HepG2 (cell line): ENCODE data around the gene UBR4. TPM values are rescaled to one million over a fixed set of nuclear protein-coding genes. Genes with fewer than 3 reads are reported as not detected.

ENCODE experiments used
- AGO1 ChIP-seq: fragments of 200-400 bp; formaldehyde crosslinking; IDR thresholded peaks from 2 replicates; pipeline ENCODE4 v1.6.1; 2017; ENCODE audit warnings: mild to moderate bottlenecking, low read depth, low read length, moderate library complexity; ENCODE audit not compliant: poor library complexity, severe bottlenecking
- GFI1 ChIP-seq: sonication (generic); formaldehyde crosslinking; IDR thresholded peaks from 2 replicates; pipeline ENCODE4 v1.5.0; 2020; ENCODE audit warnings: missing genetic modification reagents, mild to moderate bottlenecking, borderline replicate concordance
- NFIC ChIP-seq: IDR thresholded peaks from 2 replicates; pipeline ENCODE4 v1.6.1; 2012; ENCODE audit warnings: mild to moderate bottlenecking, low read length, inconsistent platforms
- PRDM4 ChIP-seq: sonication (generic); formaldehyde crosslinking; IDR thresholded peaks from 2 replicates; pipeline ENCODE4 v1.9.0; 2021; ENCODE audit warnings: missing genetic modification reagents, borderline replicate concordance
- SAFB2 ChIP-seq: sonication (generic); formaldehyde crosslinking; IDR thresholded peaks from 2 replicates; pipeline ENCODE4 v1.5.1; 2020; ENCODE audit warnings: missing genetic modification reagents, low read depth, mild to moderate bottlenecking, borderline replicate concordance
- TARDBP ChIP-seq: sonication (generic); formaldehyde crosslinking; IDR thresholded peaks from 2 replicates; pipeline ENCODE4 v1.8.0; 2022; ENCODE audit warnings: mild to moderate bottlenecking, missing genetic modification reagents
- TEAD2 ChIP-seq: sonication (generic); formaldehyde crosslinking; IDR thresholded peaks from 2 replicates; pipeline ENCODE4 v1.9.0; 2021; ENCODE audit warnings: missing genetic modification reagents
- ZFP62 ChIP-seq: sonication (generic); formaldehyde crosslinking; IDR thresholded peaks from 2 replicates; pipeline ENCODE4 v1.4.0; 2020; ENCODE audit warnings: missing genetic modification reagents
- ZNF331 ChIP-seq: sonication (generic); formaldehyde crosslinking; IDR thresholded peaks from 2 replicates; pipeline ENCODE4 v1.4.0; 2020; ENCODE audit warnings: missing genetic modification reagents
- ZNF431 ChIP-seq: sonication (generic); formaldehyde crosslinking; IDR thresholded peaks from 2 replicates; pipeline ENCODE4 v1.9.0; 2022; ENCODE audit warnings: missing genetic modification reagents, low read depth, mild to moderate bottlenecking, borderline replicate concordance
- ZNF484 ChIP-seq: sonication (generic); formaldehyde crosslinking; IDR thresholded peaks from 2 replicates; pipeline ENCODE4 v1.5.1; 2020; ENCODE audit warnings: mild to moderate bottlenecking, low read depth, missing genetic modification reagents, borderline replicate concordance
- ZZZ3 ChIP-seq: sonication (generic); formaldehyde crosslinking; IDR thresholded peaks from 2 replicates; pipeline ENCODE4 v1.4.0; 2020; ENCODE audit warnings: missing genetic modification reagents, mild to moderate bottlenecking, borderline replicate concordance
- polyA plus RNA-seq, 8 experiments: library from polyadenylated mRNA; depleted of rRNA in 3 of 8; stranded (reverse) in 7 of 8; unstranded in 1 of 8; fragments of >200 nt; fragmentation: Illumina TruSeq in 4 of 8; extraction: Trizol in 4 of 8; gene quantifications; 2 replicates each; pipeline versions ENCODE4 v1.2.1 to v1.2.3, GENCODE V29; 2011 to 2016; ENCODE audit warnings: low read depth in 4 of 8, missing spikeins in 1 of 8, mixed read lengths in 1 of 8; ENCODE audit not compliant: insufficient read depth in 1 of 8
- total RNA-seq, 5 experiments: library from RNA; depleted of rRNA; stranded (reverse); fragments of >200 nt; fragmentation: Illumina TruSeq; extraction: Trizol; gene quantifications; 2 replicates each; pipeline ENCODE4 v1.2.3, GENCODE V29; 2016; ENCODE audit warnings: low read depth in 1 of 5
- TF ChIP-seq, protein P1 (sequence below): IDR thresholded peaks from 2 replicates; pipeline ENCODE4 v1.6.1; 2016; ENCODE audit warnings: low read depth, missing genetic modification reagents, missing compliant biosample characterization
- TF ChIP-seq, protein P2 (sequence below): sonication (generic); formaldehyde crosslinking; IDR thresholded peaks from 2 replicates; pipeline ENCODE4 v1.8.1; 2023; ENCODE audit warnings: mild to moderate bottlenecking, inconsistent platforms, moderate library complexity, missing genetic modification reagents, borderline replicate concordance
- TF ChIP-seq, protein P3 (sequence below): sonication (generic); formaldehyde crosslinking; IDR thresholded peaks from 2 replicates; pipeline ENCODE4 v1.4.0; 2020; ENCODE audit warnings: missing genetic modification reagents
- TF ChIP-seq, protein P4 (sequence below): sonication (generic); formaldehyde crosslinking; IDR thresholded peaks from 2 replicates; pipeline ENCODE4 v1.5.1; 2020; ENCODE audit warnings: missing genetic modification reagents, mild to moderate bottlenecking, borderline replicate concordance

UBR4 gene
- total and polyA plus RNA-seq, 2 of the 13 experiments (the other 11 are each of a cell fraction or from before 2014, with no cell fraction given) = 59.1 to 106 TPM

- TF ChIP-seq ZNF431 (CRISPR knock-in tag) (no peak), ZNF484 (CRISPR knock-in tag) (no peak), ZNF331 (peak; percentile 89), PRDM4 (CRISPR knock-in tag) (no peak), TARDBP (CRISPR knock-in tag) (peak; percentile 75; the same call in 1 of the 2 replicates), GFI1 (CRISPR knock-in tag) (peak; percentile 75; the same call in 1 of the 2 replicates), TEAD2 (CRISPR knock-in tag) (peak; percentile 73; the same call in 1 of the 2 replicates), AGO1 (no peak), ZZZ3 (no peak; the same call in none of the 2 replicates), ZFP62 (CRISPR knock-in tag) (peak; percentile 74; the same call in 1 of the 2 replicates), SAFB2 (CRISPR knock-in tag) (no peak; the same call in 1 of the 2 replicates), NFIC (no peak)
- TF ChIP-seq, protein P1, sequence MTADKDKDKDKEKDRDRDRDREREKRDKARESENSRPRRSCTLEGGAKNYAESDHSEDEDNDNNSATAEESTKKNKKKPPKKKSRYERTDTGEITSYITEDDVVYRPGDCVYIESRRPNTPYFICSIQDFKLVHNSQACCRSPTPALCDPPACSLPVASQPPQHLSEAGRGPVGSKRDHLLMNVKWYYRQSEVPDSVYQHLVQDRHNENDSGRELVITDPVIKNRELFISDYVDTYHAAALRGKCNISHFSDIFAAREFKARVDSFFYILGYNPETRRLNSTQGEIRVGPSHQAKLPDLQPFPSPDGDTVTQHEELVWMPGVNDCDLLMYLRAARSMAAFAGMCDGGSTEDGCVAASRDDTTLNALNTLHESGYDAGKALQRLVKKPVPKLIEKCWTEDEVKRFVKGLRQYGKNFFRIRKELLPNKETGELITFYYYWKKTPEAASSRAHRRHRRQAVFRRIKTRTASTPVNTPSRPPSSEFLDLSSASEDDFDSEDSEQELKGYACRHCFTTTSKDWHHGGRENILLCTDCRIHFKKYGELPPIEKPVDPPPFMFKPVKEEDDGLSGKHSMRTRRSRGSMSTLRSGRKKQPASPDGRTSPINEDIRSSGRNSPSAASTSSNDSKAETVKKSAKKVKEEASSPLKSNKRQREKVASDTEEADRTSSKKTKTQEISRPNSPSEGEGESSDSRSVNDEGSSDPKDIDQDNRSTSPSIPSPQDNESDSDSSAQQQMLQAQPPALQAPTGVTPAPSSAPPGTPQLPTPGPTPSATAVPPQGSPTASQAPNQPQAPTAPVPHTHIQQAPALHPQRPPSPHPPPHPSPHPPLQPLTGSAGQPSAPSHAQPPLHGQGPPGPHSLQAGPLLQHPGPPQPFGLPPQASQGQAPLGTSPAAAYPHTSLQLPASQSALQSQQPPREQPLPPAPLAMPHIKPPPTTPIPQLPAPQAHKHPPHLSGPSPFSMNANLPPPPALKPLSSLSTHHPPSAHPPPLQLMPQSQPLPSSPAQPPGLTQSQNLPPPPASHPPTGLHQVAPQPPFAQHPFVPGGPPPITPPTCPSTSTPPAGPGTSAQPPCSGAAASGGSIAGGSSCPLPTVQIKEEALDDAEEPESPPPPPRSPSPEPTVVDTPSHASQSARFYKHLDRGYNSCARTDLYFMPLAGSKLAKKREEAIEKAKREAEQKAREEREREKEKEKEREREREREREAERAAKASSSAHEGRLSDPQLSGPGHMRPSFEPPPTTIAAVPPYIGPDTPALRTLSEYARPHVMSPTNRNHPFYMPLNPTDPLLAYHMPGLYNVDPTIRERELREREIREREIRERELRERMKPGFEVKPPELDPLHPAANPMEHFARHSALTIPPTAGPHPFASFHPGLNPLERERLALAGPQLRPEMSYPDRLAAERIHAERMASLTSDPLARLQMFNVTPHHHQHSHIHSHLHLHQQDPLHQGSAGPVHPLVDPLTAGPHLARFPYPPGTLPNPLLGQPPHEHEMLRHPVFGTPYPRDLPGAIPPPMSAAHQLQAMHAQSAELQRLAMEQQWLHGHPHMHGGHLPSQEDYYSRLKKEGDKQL (CRISPR knock-in tag) = peak; percentile 68; the same call in 1 of the 2 replicates
- TF ChIP-seq, protein P2, sequence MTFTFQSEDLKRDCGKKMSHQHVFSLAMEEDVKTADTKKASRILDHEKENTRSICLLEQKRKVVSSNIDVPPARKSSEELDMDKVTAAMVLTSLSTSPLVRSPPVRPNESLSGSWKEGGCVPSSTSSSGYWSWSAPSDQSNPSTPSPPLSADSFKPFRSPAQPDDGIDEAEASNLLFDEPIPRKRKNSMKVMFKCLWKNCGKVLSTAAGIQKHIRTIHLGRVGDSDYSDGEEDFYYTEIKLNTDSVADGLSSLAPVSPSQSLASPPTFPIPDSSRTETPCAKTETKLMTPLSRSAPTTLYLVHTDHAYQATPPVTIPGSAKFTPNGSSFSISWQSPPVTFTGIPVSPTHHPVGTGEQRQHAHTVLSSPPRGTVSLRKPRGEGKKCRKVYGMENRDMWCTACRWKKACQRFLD (CRISPR knock-in tag) = peak; percentile 93; the same call in 1 of the 2 replicates
- TF ChIP-seq, protein P3, sequence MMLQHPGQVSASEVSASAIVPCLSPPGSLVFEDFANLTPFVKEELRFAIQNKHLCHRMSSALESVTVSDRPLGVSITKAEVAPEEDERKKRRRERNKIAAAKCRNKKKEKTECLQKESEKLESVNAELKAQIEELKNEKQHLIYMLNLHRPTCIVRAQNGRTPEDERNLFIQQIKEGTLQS = peak; percentile 83; the same call in 1 of the 2 replicates
- TF ChIP-seq, protein P4, sequence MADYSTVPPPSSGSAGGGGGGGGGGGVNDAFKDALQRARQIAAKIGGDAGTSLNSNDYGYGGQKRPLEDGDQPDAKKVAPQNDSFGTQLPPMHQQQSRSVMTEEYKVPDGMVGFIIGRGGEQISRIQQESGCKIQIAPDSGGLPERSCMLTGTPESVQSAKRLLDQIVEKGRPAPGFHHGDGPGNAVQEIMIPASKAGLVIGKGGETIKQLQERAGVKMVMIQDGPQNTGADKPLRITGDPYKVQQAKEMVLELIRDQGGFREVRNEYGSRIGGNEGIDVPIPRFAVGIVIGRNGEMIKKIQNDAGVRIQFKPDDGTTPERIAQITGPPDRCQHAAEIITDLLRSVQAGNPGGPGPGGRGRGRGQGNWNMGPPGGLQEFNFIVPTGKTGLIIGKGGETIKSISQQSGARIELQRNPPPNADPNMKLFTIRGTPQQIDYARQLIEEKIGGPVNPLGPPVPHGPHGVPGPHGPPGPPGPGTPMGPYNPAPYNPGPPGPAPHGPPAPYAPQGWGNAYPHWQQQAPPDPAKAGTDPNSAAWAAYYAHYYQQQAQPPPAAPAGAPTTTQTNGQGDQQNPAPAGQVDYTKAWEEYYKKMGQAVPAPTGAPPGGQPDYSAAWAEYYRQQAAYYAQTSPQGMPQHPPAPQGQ (CRISPR knock-in tag) = no peak
Observed at GRCh38 chr1:19209990-19210771, at the start of gene UBR4 (continued).
